HG03095 (cell line): ENCODE data around the gene U2AF1.
"Not testable (repeated sequence)": the region's sequence is repeated elsewhere in the genome, so short reads cannot be mapped to it uniquely, and the experiment has no call there.

ENCODE experiments used
- ATAC-seq: cut with Tn5 transposase; IDR thresholded peaks from one replicate; pipeline ENCODE4 v1.9.1; 2021; ENCODE audit warnings: moderate library complexity; ENCODE audit not compliant: unreplicated experiment

U2AF1 gene, protein sequence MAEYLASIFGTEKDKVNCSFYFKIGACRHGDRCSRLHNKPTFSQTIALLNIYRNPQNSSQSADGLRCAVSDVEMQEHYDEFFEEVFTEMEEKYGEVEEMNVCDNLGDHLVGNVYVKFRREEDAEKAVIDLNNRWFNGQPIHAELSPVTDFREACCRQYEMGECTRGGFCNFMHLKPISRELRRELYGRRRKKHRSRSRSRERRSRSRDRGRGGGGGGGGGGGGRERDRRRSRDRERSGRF

DNA sequence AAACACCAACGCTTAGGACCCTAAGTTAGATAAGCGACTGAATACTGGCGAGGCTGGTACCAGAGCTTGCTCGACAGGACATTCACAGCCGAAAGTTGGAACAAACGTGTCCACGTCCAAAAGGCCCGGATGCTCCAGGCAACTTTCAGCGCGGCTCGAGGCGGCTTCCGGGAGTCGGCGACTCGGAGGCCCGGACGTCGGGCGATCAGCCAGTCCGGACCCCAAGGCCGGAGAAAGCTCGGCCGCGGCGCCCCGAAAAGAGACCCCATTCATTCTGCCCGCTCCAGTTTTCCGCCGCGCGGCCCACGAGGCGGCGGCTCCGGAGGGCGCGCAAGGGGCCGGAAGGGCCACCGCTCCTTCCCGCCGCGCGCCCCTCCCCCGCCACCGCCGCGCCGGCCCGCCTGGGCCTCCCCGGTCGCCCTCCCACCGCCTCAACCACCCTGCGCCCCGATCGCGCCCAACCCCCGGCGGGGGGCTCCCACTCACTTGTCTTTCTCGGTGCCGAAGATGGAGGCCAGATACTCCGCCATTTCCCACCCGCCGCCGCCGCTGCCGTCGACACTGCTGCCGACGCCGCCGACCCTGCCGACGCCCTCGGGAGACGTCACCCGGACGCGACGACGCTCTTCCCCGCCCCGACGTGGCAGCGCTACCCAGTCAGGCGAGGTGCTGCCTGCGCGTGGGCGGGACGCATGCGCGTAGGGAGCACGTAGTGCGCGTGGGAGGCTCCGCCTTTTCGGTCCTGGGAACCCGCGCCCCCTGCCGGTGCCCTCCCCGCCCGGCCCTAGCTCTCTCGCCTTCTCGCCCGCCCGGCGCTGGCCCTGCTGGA, at the start of gene U2AF1:
Gene U2AF1 (minus strand): TSS at position 606 of the 829 bp plus-strand sequence. CDS start 76 bp downstream, at position 530.
- peak; percentile 58 for ATAC-seq

DNA sequence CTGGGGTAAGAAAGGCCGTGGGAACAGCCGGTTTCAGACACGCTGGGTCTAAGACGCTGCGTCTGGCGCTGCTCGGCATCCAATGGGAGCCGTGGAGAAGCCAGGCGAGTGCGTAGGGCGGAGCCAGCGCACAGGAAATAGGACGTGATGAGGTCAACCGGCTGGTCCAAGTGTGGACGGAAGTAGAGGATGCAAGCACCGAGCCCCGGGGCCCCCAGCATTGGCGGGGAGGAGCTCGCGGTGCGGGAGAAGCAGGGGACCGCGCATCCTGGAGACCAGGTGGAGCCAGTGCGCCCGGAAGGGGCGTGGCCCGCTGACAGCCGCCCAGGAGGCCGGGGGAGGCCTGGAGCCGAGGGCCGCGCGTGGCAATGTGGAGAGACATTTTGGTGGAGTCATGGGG, 46.2 kb upstream of the U2AF1 start:
- not testable (repeated sequence) for ATAC-seq

DNA sequence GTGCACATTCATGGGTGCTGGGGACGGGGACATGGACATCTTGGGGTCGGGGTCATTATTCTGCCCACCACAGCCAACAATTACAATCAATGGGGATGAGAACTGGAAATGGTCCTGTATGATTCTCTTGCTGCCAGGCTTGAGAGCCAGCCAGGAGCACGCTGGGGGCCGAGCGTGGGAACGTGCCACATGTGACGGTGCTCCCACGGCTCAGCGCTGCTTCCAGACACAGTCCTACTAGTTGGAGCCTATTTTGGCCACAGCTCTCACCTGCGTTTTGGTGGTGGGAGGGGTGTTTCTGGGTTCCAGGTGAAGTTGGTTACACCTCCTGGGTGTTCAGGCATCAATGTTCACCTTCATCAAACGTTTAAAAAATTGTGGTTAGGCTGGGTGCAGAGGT, 42.0 kb upstream of the U2AF1 start:
- ATAC-seq = not testable (repeated sequence)

DNA sequence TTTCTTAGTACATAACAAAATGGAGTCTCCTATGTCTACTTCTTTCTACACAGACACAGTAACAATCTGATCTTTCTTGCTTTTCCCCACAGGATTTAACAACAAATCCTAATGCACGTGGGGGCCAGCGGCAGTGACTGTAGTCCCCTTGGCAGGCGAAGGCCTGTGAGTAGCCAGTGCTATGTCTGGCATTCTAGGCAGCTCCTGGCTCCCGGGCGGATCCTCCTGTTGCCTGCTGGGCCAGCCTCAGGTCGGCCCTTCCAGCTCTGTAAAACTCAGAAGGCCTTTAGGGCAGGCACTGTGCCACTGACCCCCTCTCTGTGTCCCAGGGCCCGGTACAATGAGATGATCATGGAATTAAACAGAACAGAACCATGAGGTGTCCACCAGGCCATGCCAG, 40.6 kb upstream of the U2AF1 start:
- not testable (repeated sequence) for ATAC-seq

DNA sequence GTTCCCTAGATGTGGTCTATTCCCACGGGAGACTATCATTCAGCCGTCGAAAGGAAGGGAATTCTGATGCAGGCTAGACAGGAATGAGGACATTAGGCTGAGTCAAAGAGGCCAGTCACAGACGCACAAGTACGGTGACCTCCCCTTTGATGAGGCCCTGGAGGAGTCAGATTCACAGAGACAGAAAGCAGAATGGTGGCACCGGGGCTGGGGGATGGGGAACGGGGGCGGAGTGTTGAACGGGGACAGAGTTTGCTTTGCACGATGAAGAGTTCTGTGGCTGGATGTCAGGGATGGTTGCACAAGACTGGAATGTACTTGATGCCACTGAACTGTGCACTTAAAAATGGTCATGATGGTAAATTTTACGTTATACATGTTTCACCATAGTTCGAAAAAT, 39.3 kb upstream of the U2AF1 start:
- ATAC-seq = not testable (repeated sequence)

DNA sequence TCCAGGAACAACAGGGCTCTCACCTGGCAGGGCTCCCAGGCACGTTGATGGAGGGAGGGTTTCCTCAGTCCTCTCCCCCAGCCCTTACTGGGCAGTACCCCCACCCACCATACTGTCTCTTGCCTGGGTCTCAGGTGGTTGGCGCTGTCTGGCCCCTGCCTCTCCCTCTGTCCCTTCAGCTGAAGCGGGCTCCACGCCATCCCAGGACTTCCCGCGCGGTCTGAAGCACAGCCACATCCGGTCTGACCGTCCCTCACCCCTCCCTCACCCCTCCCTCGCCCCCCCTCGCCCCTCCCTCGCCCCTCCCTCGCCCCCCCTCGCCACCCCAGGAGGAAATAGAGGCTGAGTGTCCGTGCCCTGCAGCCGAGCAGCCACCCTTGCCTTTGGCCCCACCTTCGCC, 34.0 kb upstream of the U2AF1 start:
- ATAC-seq = not testable (repeated sequence)

DNA sequence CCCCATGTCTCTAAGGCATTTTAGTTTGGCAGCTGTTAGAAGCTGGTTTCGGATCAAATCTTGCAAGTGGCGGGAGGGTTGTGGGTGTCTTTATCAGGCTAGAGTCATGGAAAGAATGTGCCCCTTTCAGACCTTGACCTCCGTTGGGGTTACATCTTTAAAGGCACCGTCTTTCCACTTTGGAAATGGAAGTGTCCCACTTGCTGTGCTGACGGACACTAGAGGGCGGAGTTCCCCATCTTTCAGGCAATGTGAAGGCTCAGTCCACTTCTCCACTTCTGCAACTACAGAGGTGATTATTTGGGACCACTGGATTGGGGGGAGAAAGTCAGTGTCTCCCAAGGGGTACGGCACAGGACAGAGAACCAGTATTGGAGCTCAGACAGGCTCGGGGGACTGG, 31.6 kb upstream of the U2AF1 start:
- ATAC-seq = not testable (repeated sequence)

DNA sequence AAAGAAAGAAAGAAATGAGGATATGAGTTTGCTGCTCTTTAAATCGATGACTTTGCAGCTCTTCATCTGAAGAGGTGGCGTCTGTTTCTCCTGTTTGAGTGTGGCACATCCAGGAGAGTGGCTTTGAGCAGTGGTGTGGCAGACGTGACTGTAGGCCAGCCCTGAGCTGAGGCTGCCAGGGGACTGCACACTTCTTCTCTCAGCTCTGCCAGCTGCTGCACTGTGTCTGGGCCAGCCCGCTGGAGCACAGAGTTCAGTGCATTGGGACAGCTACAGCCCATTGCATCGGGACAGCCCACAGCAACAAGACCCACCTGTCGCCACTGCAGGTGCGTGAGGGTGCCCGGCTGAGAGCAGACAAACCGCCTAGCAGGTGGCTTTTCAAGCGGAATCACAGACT, 27.1 kb upstream of the U2AF1 start:
- ATAC-seq = not testable (repeated sequence)

DNA sequence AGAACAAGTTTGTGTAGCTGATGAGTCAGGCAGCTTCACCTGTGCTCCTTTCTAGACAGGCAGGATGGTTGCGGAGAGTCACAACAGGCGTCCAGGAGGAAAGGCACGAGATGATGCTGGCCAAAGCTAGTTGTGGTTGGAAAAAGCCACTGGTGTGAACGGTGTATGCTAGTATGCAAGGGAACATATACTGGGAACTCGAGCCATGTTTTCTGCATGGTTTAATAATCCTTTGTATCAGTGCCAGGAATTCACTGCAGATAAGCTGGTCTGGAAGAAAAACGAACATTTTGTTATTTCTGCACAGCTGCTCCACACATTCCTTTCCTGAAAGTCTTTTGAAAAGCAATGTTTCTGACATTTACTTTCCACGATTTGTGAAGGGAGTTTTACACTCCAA, 22.7 kb upstream of the U2AF1 start:
- not testable (repeated sequence) for ATAC-seq

DNA sequence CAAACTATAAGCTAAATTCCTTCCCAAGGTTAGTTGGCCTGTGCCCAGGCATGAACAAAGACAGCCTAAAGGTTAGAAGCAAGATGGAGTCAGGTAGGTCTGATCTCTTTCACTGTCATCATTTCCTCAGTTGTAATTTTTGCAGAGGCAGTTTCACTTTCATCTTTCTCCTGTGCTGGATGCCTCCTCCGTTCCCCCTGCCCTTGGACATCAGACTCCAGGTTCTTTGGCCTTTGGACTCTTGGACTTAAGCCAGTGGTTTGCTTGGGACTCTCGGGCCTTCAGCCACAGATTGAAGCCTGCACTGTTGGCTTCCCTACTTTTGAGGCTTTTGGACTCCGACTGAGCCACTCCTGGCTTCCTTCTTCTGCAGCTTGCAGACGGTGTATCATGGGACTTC, 8.6 kb upstream of the U2AF1 start:
- not testable (repeated sequence) for ATAC-seq

DNA sequence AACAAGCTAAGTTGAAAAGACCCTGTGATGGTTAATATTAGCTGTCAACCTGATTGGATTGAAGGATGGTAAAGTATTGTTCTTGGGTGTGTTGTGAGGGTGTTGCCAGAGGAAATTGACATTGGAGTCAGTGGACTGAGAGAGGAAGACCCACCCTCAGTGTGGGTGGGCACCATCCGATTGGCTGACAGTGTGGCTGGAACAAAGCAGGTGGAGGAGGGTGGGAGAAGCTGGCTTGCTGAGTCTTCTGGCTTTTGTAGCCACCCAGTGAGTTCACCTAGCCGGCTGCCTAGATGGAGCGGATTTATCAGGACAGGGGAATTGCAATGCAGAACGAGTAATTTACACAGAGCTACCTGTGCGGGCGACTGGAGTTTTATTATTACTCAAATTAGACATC, 7.1 kb upstream of the U2AF1 start:
- ATAC-seq = not testable (repeated sequence)

DNA sequence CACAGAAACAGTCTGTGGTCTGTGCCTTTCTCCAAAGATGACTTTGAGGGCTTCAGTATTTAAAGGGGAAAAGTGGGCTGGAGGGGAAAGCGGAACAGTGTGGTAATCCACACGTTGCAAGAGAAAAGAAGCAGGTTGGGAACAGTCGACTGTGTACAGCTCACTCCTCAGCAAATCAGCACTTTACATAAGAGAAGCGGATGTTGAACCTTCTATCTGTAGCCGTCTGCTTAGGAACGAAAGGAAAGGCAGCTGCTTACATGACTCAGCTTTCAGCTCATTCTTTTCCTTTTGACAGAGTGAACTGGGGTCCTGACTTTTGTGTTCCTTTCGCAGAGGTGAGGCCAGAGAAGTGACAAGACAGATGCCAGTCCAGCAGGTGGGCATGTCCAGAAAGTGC, 1.6 kb upstream of the U2AF1 start:
- not testable (repeated sequence) for ATAC-seq

DNA sequence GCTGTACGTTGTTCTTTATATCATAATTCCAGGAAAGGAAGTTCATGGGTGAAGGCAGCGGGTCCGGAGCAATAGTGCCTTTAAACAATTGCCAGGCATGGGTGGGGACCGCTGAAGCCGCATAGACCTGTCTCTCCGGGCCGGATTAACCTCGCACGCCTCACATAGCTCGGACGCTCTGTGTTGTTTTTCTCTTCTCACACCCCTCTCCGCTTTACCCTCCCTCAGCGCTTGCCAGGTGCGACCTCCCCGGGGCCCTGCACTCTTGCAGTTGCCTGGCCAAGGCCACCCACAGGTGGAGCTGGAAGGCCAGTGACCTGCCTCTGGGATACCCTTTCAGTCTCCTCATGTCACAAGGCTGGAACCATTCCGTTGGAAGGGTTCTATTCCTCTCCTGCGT, 807 bp upstream of the U2AF1 start:
- ATAC-seq = not testable (repeated sequence)

DNA sequence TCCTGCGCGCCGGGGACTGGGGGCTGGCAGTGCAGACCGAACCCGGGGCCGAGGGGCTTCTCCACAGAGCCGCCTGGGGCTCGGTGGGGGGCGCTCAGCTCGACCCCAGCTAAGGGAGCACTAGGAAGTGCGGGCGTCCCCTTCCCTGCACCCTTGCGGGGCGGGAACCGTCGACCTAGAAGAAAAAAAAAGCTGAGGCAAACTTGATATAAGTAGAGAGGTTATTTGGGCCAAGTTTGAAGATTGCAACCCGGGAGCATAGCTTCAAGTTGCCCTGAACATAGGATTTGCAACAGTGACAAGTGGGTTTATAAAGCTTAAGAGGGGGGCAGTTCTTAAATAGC, 396 bp upstream of the U2AF1 start:
- not testable (repeated sequence) for ATAC-seq

DNA sequence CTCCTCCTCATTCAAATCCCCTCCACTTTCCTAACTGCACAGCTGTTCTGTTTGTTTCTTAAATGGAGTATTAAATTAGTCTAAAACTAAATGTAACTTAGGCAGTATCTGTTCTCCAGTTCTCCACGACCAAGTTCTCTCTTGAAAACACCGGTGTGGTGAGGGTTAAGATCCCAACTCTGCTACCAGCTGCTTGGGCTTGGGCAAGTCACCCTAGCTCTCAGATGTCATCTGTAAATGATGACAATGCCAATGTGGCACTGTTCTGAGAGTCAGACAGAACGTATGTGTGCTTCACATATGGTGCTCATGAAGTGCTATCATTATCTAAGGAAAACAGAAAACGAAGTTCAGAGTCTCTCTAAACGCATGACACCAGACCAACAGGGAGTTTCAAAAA, 2.7 kb downstream of the U2AF1 start:
- ATAC-seq = not testable (repeated sequence)

DNA sequence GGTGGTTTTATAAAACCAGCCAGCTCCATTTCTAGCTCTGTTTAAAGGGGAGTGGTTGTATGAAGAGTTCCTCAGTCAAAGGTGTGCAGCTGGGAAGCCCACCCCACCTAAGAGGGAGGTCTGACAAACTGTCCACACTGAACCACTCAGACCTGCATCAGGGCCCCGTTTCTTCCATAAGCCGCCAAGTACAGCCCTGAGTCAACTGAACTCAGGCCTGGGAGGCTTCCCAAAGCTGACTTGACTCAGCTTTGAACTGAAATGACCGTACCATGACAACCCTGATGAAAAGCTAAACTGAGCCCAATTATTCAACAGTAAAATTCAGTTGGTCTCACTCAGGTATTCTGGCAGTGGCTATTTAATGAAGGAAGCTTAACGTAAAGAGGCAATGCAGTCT, 5.1 kb downstream of the U2AF1 start:
- not testable (repeated sequence) for ATAC-seq

DNA sequence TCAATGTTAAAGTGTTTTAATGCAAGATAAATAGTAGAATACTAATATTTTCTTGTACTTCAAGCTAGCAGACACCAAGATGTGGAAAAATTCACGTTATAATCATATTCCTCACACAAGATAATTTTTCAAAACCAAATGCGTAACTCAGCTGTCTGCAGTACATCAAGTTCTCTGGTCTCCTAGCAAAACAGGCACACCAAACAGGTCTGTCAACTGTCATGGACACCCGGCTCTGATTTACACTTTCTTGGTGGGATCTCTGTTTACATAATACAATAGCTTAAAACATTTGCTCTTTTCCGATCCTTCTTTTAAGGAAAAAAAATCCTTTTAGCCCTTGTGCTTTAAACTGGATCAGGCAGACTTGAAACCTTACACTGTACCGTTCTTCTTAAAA, 5.7 kb downstream of the U2AF1 start:
- not testable (repeated sequence) for ATAC-seq

DNA sequence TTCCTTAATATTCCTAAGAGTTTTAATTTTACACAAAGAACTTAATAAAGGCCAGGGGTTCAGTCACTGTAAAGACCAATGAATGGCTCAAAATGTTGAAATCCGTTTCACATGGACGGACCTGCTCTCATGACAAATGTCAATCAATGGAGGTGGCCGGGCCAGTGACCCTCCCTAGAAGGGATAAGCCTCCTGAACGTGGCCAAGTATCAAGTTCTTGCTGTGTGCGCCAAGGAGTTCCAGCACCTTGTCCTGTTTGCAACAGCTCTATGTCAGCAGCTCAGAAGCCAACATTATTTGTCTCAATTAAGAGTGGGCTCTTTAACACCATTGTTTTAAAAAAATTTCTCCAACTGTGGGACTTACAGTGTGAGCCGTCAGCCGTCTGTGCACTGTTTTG, 6.4 kb downstream of the U2AF1 start:
- ATAC-seq = not testable (repeated sequence)

DNA sequence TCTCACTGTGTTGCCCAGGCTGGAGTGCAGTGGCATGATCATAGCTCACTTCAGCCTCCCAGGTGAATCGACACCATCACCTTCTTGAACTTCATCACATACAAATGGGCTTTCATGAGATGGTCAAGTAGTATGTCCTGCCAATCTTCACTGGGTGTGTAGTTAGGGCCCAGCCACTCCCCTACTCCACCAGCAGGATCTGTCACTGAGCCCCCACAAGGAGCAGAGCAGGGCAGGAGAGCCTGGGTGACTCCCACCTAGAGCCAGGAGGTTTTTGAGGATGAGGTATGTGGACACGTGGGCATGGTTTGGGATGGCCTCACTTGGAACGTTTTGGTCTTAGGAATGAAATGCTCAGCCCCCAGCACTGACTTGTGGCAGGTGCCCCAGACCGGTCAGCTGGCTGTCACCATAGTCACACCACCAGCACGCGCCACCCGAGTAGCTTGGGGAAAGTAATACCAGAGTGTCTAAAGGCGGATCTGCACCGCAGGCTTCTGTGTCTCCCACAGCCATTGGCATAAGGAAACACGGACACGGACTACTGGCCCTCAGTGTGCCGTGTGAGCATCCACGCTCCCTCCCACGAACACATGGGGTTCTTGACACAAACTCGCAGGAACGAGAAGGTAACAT, 15.3 kb downstream of the U2AF1 start:
- ATAC-seq = not testable (repeated sequence)

DNA sequence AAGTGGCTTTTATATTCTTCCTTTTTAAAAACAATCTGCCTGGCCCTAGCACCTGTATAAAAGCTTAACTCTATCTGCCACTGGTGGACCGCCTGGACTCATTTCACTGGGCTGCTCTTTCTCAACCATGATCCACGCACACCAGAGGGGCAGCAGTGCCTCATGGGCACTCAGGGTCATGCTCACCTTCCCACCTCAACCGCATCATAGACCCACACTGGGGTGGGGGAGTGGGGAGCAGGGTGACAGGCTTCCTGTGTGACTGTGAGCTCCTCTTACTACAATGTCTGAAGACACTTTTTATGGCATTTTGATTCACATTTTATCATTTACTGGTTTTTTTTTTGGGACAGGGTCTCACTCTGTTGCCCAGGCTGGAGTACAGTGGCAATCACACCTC, 16.4 kb downstream of the U2AF1 start:
- not testable (repeated sequence) for ATAC-seq

DNA sequence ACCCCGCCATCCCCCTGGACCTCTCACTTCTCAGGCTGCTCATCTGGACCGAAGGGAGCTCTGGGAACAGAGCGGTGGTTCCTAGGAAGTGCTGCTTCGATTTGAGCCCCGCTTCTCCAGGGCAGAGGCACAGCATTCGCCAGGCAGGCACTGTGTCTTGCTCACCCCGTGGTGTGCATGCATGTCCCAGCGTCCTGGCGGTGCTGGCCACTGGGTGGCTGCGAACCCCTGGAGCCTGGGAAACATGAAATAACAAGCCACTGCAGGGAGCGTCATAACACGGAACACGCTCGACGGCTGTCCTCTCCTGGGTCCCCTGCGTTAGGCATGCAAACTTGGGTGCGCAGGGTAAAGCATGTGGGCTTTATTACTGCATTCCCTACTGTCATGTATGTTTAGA, 17.9 kb downstream of the U2AF1 start:
- ATAC-seq = not testable (repeated sequence)
